Measurements from ENCODE around the gene PHF8. TPM values are rescaled to one million over a fixed set of nuclear protein-coding genes. Genes with fewer than 3 reads are reported as not detected.

Gene PHF8
- total RNA-seq, 2 experiments from 2014 or later, result 39.6 to 41.3 TPM

- no peak overlapping the region for H3K4me3 Mint-ChIP-seq
- no peak overlapping the region for H3K27ac Mint-ChIP-seq
- peaks cover 42% of the 10 kb centered on the region for H3K36me3 Mint-ChIP-seq (ENCODE audit: low read depth)
- DNase-seq, result no peak
- ChIA-PET POLR2A (no interaction called here), CTCF (no interaction called here)
- H3K27me3 Mint-ChIP-seq, result no peaks in the 10 kb centered on the region
- H3K4me1 Mint-ChIP-seq, result peaks cover 1% of the 10 kb centered on the region
- H3K9me3 Mint-ChIP-seq, result no peaks in the 10 kb centered on the region
These were observed 51.7 kb downstream of the PHF8 start for GRCh38 chrX:53992589-53992988.

- ChIA-PET CTCF (interaction anchor here (1.0 kb wide), 1 partner anchor 19 kb away, joined by 4 read pairs; no protein-coding TSS in a partner anchor), POLR2A (no interaction called here)
- Mint-ChIP-seq H3K36me3 (ENCODE audit: low read depth) (peaks cover 48% of the 10 kb centered on the region), H3K9me3 (no peaks in the 10 kb centered on the region), H3K4me1 (peaks cover 1% of the 10 kb centered on the region), H3K27me3 (no peaks in the 10 kb centered on the region), H3K4me3 (no peak overlapping the region), H3K27ac (no peak overlapping the region)
- no peak for DNase-seq
These were observed 54.1 kb downstream of the PHF8 start for GRCh38 chrX:53990171-53990570.

- POLR2A ChIA-PET, result no interaction called here
- Mint-ChIP-seq H3K27ac (no peak overlapping the region), H3K36me3 (ENCODE audit: low read depth) (peaks cover 41% of the 10 kb centered on the region), H3K9me3 (no peaks in the 10 kb centered on the region), H3K4me3 (no peak overlapping the region), H3K27me3 (no peaks in the 10 kb centered on the region), H3K4me1 (peaks cover 1% of the 10 kb centered on the region)
- CTCF ChIA-PET, result interaction anchor here (0.6 to 0.8 kb wide), 2 partner anchors 9 to 20 kb away, joined by 3 read pairs; no protein-coding TSS in a partner anchor
- DNase-seq, result no peak
These were observed 59.4 kb downstream of the PHF8 start for GRCh38 chrX:53984895-53985294.

GRCh38 chrX:53974529-53974928, 69.7 kb downstream of the PHF8 start:
- CTCF ChIA-PET, result no interaction called here
- Mint-ChIP-seq H3K4me3 (no peak overlapping the region), H3K27me3 (no peaks in the 10 kb centered on the region), H3K9me3 (peaks cover 4% of the 10 kb centered on the region), H3K27ac (no peak overlapping the region), H3K4me1 (no peaks in the 10 kb centered on the region), H3K36me3 (ENCODE audit: low read depth) (peaks cover 56% of the 10 kb centered on the region)
- POLR2A ChIA-PET, result no interaction called here
- no peak for DNase-seq

- no peaks in the 10 kb centered on the region for H3K27me3 Mint-ChIP-seq
- no peak for DNase-seq
- ChIA-PET POLR2A (no interaction called here), CTCF (no interaction called here)
- H3K9me3 Mint-ChIP-seq, result peaks cover 7% of the 10 kb centered on the region
- no peak overlapping the region for H3K27ac Mint-ChIP-seq
- H3K4me3 Mint-ChIP-seq, result no peak overlapping the region
- peaks cover 61% of the 10 kb centered on the region for H3K36me3 Mint-ChIP-seq (ENCODE audit: low read depth)
- H3K4me1 Mint-ChIP-seq, result no peaks in the 10 kb centered on the region
These were observed 74.7 kb downstream of the PHF8 start for GRCh38 chrX:53969540-53969939.

- ChIA-PET CTCF (no interaction called here), POLR2A (no interaction called here)
- no peak overlapping the region for H3K4me3 Mint-ChIP-seq
- H3K27ac Mint-ChIP-seq, result no peak overlapping the region
- peaks cover 19% of the 10 kb centered on the region for H3K36me3 Mint-ChIP-seq (ENCODE audit: low read depth)
- H3K9me3 Mint-ChIP-seq, result no peaks in the 10 kb centered on the region
- H3K4me1 Mint-ChIP-seq, result no peaks in the 10 kb centered on the region
- DNase-seq, result no peak
- H3K27me3 Mint-ChIP-seq, result no peaks in the 10 kb centered on the region
These were observed 94.0 kb downstream of the PHF8 start for GRCh38 chrX:53950130-53950733.

GRCh38 chrX:53940180-53940579, 104.1 kb downstream of the PHF8 start:
- CTCF ChIA-PET, result no interaction called here

GRCh38 chrX:53939127-53939526, 105.1 kb downstream of the PHF8 start:
- H3K27ac Mint-ChIP-seq, result no peak overlapping the region
- no peaks in the 10 kb centered on the region for H3K27me3 Mint-ChIP-seq
- H3K4me3 Mint-ChIP-seq, result no peak overlapping the region
- ChIA-PET POLR2A (no interaction called here), CTCF (no interaction called here)
- DNase-seq, result no peak
- peaks cover 54% of the 10 kb centered on the region for H3K36me3 Mint-ChIP-seq (ENCODE audit: low read depth)
- H3K4me1 Mint-ChIP-seq, result peaks cover 27% of the 10 kb centered on the region
- no peaks in the 10 kb centered on the region for H3K9me3 Mint-ChIP-seq

More at GRCh38 chrX:53940180-53940579, 104.1 kb downstream of the PHF8 start:
- Mint-ChIP-seq H3K9me3 (no peaks in the 10 kb centered on the region), H3K4me1 (peaks cover 25% of the 10 kb centered on the region), H3K27me3 (no peaks in the 10 kb centered on the region), H3K4me3 (no peak overlapping the region), H3K36me3 (ENCODE audit: low read depth) (peaks cover 51% of the 10 kb centered on the region), H3K27ac (no peak overlapping the region)
- no peak for DNase-seq
- POLR2A ChIA-PET, result no interaction called here

- Mint-ChIP-seq H3K9me3 (no peaks in the 10 kb centered on the region), H3K27ac (no peak overlapping the region), H3K27me3 (no peaks in the 10 kb centered on the region), H3K36me3 (ENCODE audit: low read depth) (peaks cover 2% of the 10 kb centered on the region), H3K4me3 (no peak overlapping the region), H3K4me1 (peaks cover 7% of the 10 kb centered on the region)
- no peak for DNase-seq
- ChIA-PET POLR2A (no interaction called here), CTCF (interaction anchor here (0.6 kb wide), 2 partner anchors 356 to 391 kb away, joined by 3 to 4 read pairs; no protein-coding TSS in a partner anchor)
These were observed 113.5 kb downstream of the PHF8 start for GRCh38 chrX:53930515-53931380.

GRCh38 chrX:53926030-53926429, 118.2 kb downstream of the PHF8 start:
- Mint-ChIP-seq H3K27ac (no peak overlapping the region), H3K27me3 (no peaks in the 10 kb centered on the region), H3K4me1 (no peaks in the 10 kb centered on the region), H3K36me3 (ENCODE audit: low read depth) (no peaks in the 10 kb centered on the region), H3K9me3 (no peaks in the 10 kb centered on the region), H3K4me3 (no peak overlapping the region)
- ChIA-PET CTCF (interaction anchor here (0.6 to 0.7 kb wide), 4 partner anchors 9 to 930 kb away, joined by 3 to 4 read pairs (median 3); no protein-coding TSS in a partner anchor), POLR2A (no interaction called here)
- no peak for DNase-seq

- ChIA-PET CTCF (no interaction called here), POLR2A (no interaction called here)
- H3K27ac Mint-ChIP-seq, result no peak overlapping the region
- no peaks in the 10 kb centered on the region for H3K4me1 Mint-ChIP-seq
- DNase-seq, result no peak
- no peaks in the 10 kb centered on the region for H3K27me3 Mint-ChIP-seq
- H3K4me3 Mint-ChIP-seq, result no peak overlapping the region
- H3K9me3 Mint-ChIP-seq, result no peaks in the 10 kb centered on the region
- no peaks in the 10 kb centered on the region for H3K36me3 Mint-ChIP-seq (ENCODE audit: low read depth)
These were observed 125.6 kb downstream of the PHF8 start for GRCh38 chrX:53918702-53919101.

- no peak for DNase-seq
- Mint-ChIP-seq H3K27ac (no peak overlapping the region), H3K27me3 (peaks cover 2% of the 10 kb centered on the region), H3K4me1 (no peaks in the 10 kb centered on the region), H3K9me3 (no peaks in the 10 kb centered on the region), H3K4me3 (no peak overlapping the region), H3K36me3 (ENCODE audit: low read depth) (no peaks in the 10 kb centered on the region)
- CTCF ChIA-PET, result no interaction called here
- POLR2A ChIA-PET, result no interaction called here
These were observed 143.7 kb downstream of the PHF8 start for GRCh38 chrX:53900623-53901022.

GRCh38 chrX:53895270-53895669, 149.0 kb downstream of the PHF8 start:
- no peaks in the 10 kb centered on the region for H3K36me3 Mint-ChIP-seq (ENCODE audit: low read depth)
- H3K27me3 Mint-ChIP-seq, result no peaks in the 10 kb centered on the region
- POLR2A ChIA-PET, result no interaction called here
- DNase-seq, result no peak
- H3K4me1 Mint-ChIP-seq, result no peaks in the 10 kb centered on the region
- no peak overlapping the region for H3K27ac Mint-ChIP-seq
- no peak overlapping the region for H3K4me3 Mint-ChIP-seq
- no peaks in the 10 kb centered on the region for H3K9me3 Mint-ChIP-seq
- CTCF ChIA-PET, result no interaction called here

All from activated CD4-positive, alpha-beta T cell treated with anti-CD3 and anti-CD28 coated beads, Interleukin-2, amount 10 ng/mL, durations not matched to agents 7 days and 5 days (primary cell).